HG02571 (cell line): ENCODE data around the gene ZNF662.

Experiments
- ATAC-seq: cut with Tn5 transposase; IDR thresholded peaks from one replicate; pipeline ENCODE4 v1.9.1; 2021; ENCODE audit warnings: mild to moderate bottlenecking, moderate library complexity; ENCODE audit not compliant: unreplicated experiment

ZNF662 gene

GRCh38 chr3:42935472-42935871, 29.5 kb downstream of the ZNF662 start:
- ATAC-seq: no peak

- ATAC-seq: no peak
Measured at GRCh38 chr3:42936157-42936981, 30.4 kb downstream of the ZNF662 start.

- no peak for ATAC-seq
Measured at GRCh38 chr3:42937334-42937733, 31.4 kb downstream of the ZNF662 start.

- ATAC-seq: no peak
Measured at GRCh38 chr3:42942693-42943092, 36.8 kb downstream of the ZNF662 start.

GRCh38 chr3:42946050-42946449, 40.1 kb downstream of the ZNF662 start:
- no peak for ATAC-seq

GRCh38 chr3:42957573-42957972, 51.6 kb downstream of the ZNF662 start:
- no peak for ATAC-seq

GRCh38 chr3:42960282-42960681, 54.3 kb downstream of the ZNF662 start:
- no peak for ATAC-seq

GRCh38 chr3:42960786-42961185, 54.8 kb downstream of the ZNF662 start:
- ATAC-seq: no peak

GRCh38 chr3:42961633-42962032, 55.7 kb downstream of the ZNF662 start:
- ATAC-seq: no peak

GRCh38 chr3:42963269-42963668, 57.3 kb downstream of the ZNF662 start:
- ATAC-seq: no peak

- no peak for ATAC-seq
Measured at GRCh38 chr3:42964266-42964665, 58.3 kb downstream of the ZNF662 start.
